Fibroblast of skin of back (primary cell): ENCODE measurements around the gene GSK3B. TPM values are rescaled to one million over a fixed set of nuclear protein-coding genes. Genes with fewer than 3 reads are reported as not detected.

ENCODE experiments used
- DNase-seq: peaks from one replicate; pipeline ENCODE4 v3.0.0-alpha.2; 2013
- polyA plus RNA-seq, 2 experiments: library from polyadenylated mRNA; unstranded; fragments of 120-200 nt; gene quantifications; one replicate each; pipeline ENCODE4 v1.2.1, GENCODE V29; 2013; ENCODE audit not compliant: insufficient read length in 2 of 2

GSK3B gene
- 42.9 TPM for polyA plus RNA-seq (2013, experiment 1 of 2; ENCODE audit: insufficient read length)
- polyA plus RNA-seq (2013, experiment 2 of 2; ENCODE audit: insufficient read length): 45.1 TPM

DNA sequence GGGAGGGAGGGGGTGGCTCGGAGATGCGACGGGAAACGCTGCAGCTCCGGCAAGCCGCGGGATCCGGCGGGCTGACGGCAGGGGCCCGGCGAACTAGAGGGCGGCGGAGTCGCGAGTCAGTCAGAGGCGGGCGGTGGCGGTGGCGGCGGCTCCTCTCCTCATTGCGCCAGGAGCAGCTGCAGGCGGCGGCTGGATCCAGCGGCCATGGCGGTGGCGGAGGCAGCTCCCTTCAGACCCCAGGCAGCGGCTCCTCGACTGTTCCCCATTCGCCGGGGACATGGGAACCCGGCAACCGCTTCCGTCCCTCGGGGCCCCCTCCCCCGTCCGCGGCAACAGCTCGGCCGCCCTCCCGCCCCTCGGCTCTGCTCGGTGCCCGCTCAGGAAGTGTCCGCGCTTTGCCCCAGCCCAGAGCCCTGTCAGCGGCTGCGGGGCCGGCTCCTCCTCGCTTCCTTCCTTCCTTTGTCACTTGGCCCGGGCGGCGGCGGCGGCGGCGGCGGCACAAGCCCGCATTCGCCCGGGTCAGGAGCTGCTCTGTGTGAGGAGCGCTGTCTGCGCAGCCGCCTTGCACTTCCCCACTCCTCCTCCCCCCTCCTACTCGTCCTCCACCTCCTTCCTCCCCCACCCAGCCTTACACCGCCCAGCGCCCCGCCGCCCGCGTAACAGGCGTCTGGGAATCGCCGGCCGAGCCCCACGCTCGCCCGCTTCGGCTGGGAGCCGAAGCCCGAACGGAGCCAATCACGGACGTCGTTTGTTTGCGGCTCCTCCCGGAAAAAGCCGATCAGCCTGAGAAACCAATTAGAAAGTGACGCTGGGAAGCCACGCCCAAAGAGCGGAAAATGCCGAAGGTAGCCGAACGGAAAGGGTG, at the start of gene GSK3B:
Gene GSK3B (minus strand): TSS at position 537 of the 865 bp plus-strand sequence. CDS start 1,013 bp downstream, outside the sequence.
- DNase-seq: no peak

DNA sequence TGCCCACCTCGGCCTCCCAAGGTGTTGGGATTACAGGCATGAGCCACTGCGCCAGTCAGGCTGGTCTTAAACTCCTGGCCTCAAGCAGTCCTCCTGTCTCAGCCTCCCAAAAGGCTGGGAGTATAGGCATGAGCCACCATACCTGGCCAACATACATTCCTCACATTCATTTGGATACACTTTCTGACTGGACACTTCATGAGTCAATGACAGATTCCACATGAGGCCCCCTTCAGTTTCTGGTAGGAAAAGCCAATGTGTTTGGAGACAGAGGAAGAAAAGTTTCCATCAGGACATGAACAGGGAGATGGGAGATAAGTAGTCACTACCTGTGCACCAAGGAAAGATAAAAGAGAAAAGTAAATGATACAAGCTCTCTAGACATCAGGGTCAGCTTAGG, 49.4 kb upstream of the GSK3B start:
- DNase-seq: peak; percentile 14

DNA sequence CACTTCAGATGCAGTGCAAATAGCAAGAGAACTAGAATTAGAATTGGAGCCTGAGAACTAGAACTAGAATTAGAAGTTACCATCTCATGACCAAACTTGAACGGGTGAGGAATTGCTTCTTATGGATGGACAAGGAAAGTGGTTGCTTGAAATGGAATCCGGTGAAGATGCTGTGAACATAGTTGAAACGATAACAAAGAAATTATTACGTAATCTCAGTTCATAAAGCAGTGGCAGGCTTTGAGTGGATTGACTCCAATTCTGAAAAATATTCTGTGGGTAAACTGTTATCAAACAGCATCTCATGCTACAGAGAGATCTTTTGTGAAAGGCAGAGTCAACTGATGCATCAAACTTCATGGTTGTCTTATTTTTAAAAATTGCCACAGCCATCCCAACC, 48.0 kb upstream of the GSK3B start:
- DNase-seq: no peak

DNA sequence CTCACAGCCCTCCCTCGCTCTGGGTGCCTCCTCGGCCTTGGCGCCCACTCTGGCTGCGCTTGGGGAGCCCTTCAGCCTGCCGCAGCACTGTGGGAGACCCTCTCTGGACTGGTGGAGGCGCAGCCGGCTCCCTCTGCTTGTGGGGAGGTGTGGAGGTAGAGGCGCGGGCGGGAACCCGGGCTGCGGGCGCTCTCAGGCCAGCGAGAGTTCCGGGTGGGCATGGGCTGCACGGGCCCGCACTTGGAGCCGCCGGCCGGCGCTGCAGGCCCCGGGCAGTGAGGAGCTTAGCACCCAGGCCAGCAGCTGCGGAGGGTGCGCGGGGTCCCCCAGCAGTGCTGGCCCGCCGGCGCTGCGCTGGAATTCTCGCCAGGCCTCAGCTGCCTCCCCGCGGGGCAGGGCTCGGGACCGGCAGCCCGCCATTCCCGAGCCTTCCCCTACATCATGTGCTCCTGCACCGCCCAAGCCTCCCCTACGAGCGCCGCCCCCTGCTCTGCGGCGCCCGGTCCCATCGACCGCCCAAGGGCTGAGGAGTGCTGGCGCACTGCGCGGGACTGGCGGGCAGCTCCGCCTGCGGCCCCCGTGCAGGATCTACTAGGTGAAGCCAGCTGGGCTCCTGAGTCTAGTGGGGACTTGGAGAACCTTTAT, 46.0 kb upstream of the GSK3B start:
- DNase-seq: no peak

DNA sequence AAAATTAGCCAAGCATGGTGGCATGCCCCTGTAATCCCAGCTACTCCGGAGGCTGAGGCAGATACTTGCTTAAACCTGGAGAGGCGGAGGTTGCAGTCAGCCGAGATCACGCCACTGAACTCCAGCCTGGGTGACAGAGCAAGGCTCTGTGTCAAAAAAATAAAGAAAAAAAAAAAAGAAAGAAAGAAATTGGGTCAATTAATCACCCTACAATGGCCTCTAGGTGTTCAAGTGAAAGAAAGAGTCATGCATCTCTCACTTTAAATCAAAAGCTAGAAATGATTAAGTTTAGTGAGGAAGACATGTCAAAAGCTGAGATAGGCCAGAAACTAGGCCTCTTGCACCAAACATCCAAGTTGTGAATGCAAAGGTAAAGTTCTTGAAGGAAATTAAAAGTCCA, 44.9 kb upstream of the GSK3B start:
- DNase-seq: no peak

DNA sequence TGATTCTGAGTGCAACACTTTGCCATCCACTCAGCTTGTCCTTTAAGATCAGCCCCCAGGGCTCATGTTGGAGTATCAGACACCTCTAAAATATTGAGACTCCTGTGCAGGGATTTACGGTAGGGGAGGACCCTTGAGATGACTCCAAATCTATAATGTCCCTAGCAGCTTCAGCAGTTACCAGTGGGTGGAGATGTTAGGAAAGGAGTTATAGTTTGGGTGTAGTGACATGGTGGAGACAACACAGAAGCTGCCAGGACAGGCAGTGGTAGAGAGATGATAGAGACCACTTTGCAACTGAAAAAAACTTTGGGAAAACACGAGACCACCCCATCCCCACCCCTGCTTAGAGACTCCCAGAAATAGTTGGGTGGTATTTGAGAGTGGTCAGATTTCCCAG, 43.3 kb upstream of the GSK3B start:
- DNase-seq: no peak

DNA sequence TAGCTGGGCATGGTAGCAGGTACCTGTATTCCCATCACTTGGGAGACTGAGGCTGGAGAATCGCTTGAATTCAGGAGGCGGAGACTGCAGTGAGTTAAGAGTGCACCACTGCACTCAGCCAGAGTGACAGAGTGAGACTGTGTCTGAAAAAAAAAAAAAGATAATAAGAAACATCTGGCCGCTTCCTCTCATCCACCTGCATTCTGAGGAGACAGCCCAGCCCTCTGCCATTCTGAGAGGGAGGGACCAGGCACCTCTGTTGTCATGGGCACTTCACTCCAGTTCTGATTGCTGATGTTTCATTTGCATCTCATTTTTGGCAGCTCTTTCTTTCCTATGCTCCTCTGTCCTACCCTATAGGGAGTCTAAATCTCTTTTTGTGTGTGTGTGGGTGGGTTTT, 36.4 kb upstream of the GSK3B start:
- DNase-seq: no peak

DNA sequence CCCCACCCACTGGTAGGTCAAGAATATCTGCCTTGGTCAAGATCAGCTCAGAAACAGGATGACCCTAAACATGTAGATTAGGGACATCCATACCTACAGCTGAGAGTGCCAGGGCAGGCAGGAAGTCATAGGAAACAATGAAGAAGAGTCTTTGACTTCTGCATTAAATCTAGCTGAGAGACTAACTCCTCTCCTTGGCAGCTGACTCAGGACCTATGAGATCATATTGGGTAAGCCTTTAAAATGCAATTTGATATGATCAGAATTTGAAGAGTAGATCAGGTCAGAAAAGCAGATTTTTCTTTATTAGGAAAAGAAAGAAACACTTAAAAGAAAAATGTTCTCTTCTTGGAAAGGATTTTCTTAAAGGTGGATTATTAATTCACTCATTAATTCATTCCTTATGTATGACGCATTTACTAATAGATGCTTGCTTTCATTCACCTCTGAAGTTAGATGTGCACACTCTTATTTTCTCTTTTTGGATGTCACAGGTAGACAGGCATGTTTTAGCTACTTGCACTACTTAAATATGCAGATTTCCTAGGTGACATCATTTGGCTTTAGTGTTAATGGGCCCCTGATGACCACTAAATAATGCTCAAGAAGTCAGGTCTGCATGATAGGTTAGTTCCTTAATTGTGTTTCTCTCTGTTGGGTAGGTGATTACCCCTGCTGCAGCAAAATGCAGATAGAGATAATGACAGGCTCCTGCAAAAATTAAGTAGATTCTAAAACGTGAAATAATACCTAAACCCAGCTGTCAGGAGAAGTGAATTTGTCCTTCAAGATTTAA, 35.7 kb upstream of the GSK3B start:
- peak; percentile 18 for DNase-seq

DNA sequence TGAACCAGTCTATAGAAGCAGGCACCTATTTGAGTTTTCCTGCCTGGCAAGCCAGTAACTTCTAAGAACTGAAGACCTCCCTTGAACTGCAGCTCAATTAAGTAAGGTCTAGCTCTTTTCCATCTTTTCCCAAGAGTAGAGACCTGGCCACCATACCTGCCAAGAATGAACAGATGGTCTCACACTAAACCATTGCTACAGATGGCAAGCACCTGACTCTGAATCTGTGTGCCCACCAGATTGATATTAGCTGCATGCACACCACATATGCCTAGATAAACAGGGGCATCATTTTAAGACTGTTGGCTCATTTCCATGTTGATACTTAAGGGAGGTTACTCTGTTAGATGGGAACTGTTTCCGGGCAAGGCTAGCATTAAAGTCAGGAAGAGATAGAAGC, 34.8 kb upstream of the GSK3B start:
- DNase-seq: no peak

DNA sequence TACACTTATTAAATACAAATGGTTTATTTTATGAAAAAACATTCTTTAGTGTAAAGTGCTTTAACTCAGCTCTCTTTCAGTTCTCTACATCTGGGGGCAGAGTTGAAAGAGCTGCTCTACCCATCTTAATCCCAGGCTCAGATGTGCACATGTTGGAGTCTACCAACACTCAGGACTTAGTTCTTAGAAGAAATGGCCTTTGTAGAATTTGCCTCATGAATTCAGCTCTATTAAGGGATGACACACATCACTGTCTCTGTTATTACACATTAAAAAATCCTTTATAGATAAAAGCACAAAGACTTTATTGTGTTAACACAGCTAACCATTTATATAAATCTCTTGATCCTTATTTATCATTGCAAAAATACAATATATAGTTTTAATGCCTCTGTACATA, 31.7 kb upstream of the GSK3B start:
- no peak for DNase-seq

DNA sequence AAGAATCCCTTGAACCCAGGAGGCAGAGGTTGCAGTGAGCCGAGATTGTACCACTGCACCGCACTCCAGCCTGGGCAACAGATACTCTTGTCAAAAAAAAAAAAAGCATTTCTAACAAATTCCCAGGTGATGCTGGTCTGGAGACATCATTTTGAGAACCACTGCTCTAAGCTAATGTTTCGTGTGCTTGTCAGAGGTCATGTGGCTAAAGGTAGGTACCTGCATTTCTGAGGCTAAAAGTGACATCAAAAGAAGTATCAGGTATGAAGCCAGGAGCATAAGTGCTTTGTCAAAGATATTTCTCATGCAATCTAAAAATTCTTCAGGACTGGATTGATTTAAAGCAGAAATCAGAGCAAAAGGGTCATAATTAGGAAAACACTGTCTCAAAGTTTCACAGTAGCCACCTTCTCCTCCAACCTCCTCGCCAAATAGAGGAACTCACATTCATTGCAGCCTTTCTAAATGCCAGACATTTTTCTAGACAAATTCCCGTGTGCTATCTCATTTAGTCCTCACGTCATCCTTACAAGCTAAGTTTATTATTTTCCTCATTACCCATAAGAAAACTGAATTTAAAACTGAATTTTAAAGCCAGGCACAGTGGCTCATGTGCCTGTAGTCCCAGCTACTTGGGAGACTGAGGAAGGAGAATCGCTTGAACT, 25.7 kb upstream of the GSK3B start:
- peak; percentile 40 for DNase-seq

DNA sequence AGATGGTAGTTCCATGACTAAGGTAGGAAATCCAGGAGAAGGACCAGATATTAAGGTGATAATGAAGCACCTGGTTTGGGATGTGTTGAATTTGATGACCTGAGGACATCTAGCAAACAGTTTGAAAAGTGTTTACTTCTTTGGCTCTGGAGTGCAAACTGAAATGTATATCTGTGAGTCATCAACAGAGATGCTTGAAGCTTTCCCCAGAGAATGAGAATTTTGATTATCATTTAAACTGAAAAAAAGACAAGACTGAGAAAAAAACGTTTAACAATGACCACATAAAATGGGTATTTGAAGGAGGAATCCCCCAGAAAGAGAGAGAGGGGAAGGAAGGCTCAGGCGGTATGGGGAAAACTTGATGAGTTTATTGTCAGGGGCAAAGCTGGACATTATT, 20.7 kb upstream of the GSK3B start:
- DNase-seq: peak; percentile 58

DNA sequence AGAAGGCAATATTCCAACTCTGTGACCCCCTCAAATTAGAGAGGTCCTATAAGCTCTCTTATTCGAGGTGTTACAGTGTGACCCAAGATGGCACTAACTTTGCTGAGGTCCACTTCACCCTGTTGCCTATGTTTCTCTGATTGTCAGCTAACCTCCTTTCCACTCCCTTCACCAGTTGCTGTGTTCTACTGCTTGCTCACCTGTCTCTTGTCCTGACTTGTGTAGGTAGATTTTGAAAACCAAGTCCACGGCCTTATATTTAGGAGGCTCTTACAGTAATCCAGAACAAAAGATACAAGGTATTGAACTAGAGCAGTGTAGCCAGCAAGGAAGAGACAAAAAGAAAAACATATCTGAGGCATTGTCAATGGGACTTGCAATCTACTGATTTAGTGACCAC, 20.1 kb upstream of the GSK3B start:
- no peak for DNase-seq

DNA sequence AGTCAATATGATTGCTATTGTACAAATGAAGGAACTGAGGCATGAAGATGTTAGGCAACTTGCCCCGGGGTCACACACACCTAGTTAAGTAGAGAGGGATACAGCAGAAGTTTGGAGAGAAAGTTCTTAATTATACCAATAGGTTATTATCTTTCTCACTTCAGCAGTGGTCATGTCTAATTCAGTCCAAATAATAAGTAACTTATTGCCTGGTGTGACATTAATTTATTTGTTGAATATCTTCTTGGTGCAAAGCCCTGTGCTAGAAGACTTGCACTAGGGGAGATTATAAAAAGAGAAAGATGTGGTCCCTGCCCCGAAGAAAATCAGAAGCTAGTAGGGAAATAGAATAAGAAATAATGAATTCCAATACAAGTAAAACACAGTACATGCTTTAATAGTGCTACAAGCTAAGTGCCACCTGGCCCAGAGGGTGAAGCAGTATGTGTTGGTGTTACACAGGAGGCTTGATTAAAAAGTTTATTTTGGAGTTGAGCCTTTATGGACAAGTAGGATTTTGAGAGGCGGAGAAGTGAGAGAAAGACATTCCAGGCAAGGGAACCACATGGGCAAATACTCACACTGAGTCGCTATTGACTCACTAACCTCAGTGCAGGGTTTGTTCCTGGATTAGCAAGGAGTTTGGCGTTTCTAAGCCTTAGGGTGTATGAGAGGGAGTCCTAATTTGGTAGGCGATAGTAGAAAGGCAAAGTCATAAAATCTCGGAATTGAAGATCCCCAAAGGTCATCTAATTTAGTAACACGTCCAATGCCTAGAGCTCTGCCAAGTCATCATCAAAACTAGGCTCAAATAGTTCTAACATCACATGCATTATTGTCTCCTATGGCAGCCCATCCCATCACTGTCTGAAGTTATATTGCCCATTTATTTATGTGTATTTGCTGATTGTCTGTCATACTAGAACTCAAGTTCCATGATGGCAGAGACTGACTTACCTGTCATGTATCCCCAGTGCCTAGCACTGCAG, 19.2 kb upstream of the GSK3B start:
- peak; percentile 93 for DNase-seq

DNA sequence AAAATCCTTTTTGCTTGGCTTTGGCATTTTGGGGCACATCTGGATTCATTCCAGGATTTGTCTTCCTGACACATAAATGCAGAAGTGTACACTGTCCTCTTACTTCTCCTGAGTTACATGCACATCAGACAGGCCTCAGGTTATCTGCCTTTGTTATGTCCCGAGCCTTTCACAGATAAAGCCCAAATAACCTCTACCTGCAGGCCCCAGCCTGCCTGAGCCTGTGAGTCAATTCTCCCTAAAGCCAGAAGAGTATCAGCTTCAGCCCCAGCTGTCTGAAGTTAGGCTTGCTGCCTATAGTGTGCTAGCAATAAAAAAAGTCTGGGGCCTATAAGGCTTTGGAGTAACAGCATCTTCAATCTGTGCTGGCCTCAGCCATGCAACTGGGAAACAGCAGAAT, 17.7 kb upstream of the GSK3B start:
- DNase-seq: no peak

DNA sequence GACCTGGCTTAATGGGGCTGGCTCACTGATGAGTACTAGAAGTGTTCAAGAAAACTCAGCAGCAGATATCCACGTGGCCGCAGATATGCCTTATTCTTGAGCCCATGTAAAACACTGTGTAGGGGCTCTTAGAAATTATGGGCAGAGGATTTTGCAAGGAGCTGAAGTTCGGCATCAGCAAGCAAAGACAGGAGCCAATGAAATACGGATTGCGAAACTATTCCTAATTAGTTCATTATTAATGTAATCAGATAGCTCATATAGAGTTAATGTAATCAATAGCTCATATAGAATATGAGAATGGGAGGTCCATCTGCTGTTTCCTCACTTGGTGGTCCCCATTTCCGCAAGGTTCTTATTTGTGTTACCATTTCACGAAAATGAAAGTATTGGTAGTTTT, 9.0 kb upstream of the GSK3B start:
- no peak for DNase-seq

DNA sequence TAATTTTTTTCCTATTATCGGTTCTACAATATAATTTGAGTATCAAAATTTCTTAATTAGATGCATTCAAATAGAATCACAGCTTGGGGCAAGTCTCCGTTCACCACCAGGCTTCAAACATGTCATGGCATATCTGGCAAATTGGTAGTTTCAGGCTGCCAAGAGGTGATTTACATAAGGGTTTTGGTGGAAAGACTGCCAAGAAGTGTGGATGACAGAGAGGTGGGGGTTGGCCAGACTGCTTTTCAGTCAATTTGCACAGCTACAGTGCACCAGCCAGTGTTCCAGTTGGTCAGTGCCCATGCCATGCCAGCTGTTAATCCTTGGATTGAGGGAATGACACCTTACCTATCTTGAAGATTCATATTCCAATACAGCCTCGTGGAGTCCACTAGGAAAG, 8.4 kb upstream of the GSK3B start:
- no peak for DNase-seq

DNA sequence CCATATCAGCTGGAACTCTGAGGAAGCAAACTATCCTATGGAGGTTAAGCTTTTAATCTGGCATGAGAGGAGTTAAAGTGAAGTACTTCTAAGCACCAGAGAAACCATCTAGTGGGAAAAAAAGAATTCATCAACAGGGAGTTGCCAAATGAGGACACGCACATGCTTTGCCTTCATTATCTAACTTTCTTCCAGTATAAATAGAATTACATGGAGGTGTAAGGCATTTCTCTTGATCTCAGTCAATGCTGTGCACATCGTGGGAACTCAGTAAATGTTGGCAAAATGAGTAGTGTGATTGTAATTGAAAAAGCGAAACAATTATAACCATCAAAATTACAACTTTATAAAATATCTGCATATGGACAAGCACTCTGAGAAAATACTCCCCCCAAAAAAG, 8.0 kb upstream of the GSK3B start:
- no peak for DNase-seq

DNA sequence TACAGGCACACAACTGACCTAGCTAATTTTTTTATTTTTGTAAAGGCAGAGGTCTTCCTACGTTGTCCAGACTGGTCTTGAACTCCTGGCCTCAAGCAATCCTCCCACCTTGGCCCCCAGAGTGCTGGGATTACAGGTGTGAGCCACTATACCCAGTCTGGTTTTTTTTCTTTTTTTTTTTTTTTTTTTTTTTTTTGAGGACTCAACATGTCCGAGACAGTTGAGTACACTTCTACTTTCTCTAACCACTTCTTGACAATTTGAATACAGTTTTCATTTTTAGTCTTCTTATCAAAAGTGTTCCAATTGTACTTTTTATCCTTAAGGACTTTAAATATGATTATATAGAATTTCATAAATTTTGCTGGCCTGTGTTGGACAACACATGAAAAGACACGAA, 7.4 kb upstream of the GSK3B start:
- no peak for DNase-seq

DNA sequence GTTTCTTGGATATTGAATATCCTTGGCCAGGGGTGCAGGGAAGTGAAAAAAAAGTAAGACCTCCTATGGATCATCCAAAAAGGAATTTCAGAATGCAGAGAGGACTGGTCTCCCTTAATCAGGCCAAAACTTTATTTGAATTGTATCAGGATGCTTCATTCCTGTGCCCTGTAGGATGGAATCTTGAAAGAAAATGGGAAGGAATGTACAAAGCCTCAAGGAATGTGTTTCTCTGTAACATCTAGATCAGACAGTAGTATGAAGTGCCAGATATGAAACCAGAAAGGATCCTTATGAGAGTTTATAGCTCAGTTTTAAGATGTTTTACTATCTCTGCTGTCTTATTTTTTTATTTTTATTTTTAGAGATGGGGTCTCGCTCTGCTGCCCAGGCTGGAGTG, 6.5 kb upstream of the GSK3B start:
- peak; percentile 76 for DNase-seq

DNA sequence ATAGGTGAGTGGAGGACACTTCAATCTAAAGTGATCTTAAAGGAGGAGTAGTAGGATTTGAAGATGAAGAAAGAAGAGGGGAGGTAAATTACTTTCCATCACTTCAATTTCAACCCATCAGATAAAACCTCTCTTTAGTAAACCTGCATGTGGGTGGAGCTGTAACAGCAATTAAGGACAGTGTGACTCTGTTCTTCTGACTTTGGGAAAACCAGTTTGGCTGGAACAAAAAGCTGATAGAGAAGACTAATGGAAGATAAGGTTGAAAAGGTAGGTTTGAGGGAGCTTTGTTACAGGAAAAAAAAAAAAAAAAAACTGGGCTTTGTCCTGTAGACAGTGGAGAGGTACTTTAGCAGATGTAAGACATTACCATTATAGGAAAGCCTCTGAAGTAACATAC, 4.5 kb upstream of the GSK3B start:
- DNase-seq: no peak
